GM18499 (cell line): ENCODE measurements around the gene C2.
"Not testable (repeated sequence)": the region's sequence is repeated elsewhere in the genome, so short reads cannot be mapped to it uniquely, and the experiment has no call there.

Source experiments
- ATAC-seq: cut with Tn5 transposase; IDR thresholded peaks from one replicate; pipeline ENCODE4 v1.9.1; 2021; ENCODE audit warnings: moderate number of reproducible peaks; ENCODE audit not compliant: insufficient read depth, unreplicated experiment

C2 gene

GRCh38 chr6:31971993-31972708, 44.6 kb downstream of the C2 start, which contains the start of gene DXO:
TSS of gene DXO (minus strand) at chr6:31972138. CDS start at chr6:31971675, 463 bp downstream.
- peak; percentile 54 for ATAC-seq

- no peak for ATAC-seq
Observed at GRCh38 chr6:31972709-31973350, 45.3 kb downstream of the C2 start.

- not testable (repeated sequence) for ATAC-seq
Observed at GRCh38 chr6:31976065-31976464, 48.5 kb downstream of the C2 start.

GRCh38 chr6:31977816-31978431, 50.4 kb downstream of the C2 start:
- no peak for ATAC-seq

- ATAC-seq = no peak
Observed at GRCh38 chr6:31978831-31979230, 51.3 kb downstream of the C2 start.

GRCh38 chr6:31979238-31979898, 51.9 kb downstream of the C2 start:
- no peak for ATAC-seq

- not testable (repeated sequence) for ATAC-seq
Observed at GRCh38 chr6:31980195-31980876, 52.8 kb downstream of the C2 start.

GRCh38 chr6:31980998-31981397, 53.5 kb downstream of the C2 start:
- not testable (repeated sequence) for ATAC-seq

GRCh38 chr6:31981744-31982143, 54.2 kb downstream of the C2 start, which contains the start of gene C4A:
TSS of gene C4A (plus strand) at chr6:31982057. CDS start at chr6:31982108, 51 bp downstream.
- not testable (repeated sequence) for ATAC-seq

- ATAC-seq = not testable (repeated sequence)
Observed at GRCh38 chr6:31989363-31989762, 61.8 kb downstream of the C2 start.

GRCh38 chr6:31994421-31994820, 66.9 kb downstream of the C2 start:
- not testable (repeated sequence) for ATAC-seq
